HCT116 (cell line): ENCODE data around the gene ZMAT3. TPM values are rescaled to one million over a fixed set of nuclear protein-coding genes. Genes with fewer than 3 reads are reported as not detected.

Experiments
- ATAC-seq: fragments of 200-7000 bp; cut with Tn5 transposase; 2 replicates; pipeline ENCODE4 v1.9.1; 2020; ENCODE audit warnings: mild to moderate bottlenecking, moderate library complexity
- BruUV-seq: library from RNA; stranded (reverse); fragments of 400-500 nt; replicated peaks from 2 replicates; lab custom pipeline; 2021; lab: Mats Ljungman, UMichigan
- CTCF ChIA-PET: fragments of 300-600 bp; sonication (Branson Sonifier 250); formaldehyde crosslinking; loops from one replicate; lab custom pipeline; 2021; ENCODE audit warnings: antibody characterized with exemption; lab: Charles Lee
- POLR2A ChIA-PET: fragments of 300-600, 350-600 bp; sonication (Branson Sonifier 250); formaldehyde crosslinking; loops from one replicate; lab custom pipeline; 2021; ENCODE audit warnings: antibody characterized with exemption; lab: Charles Lee
- RAD21 ChIA-PET, 2 experiments: fragments of 300-600 bp; sonication (Branson Sonifier 250); formaldehyde crosslinking; loops; one replicate each; lab custom pipeline; 2023; ENCODE audit warnings: low total read pairs in 2 of 2; ENCODE audit not compliant: uncharacterized antibody in 2 of 2, unreplicated experiment in 2 of 2, low non-redundant PET in 1 of 2; lab: Charles Lee
- DNase-seq: peaks from one replicate; pipeline ENCODE4 v3.0.0-alpha.2; 2010; ENCODE audit warnings: low read depth, low spot score
- H2AFZ ChIP-seq: fragments of 200-600 bp; shearing (Covaris generic), sonication (generic); 2 replicates; pipeline ENCODE4 v1.6.1; 2017; ENCODE audit warnings: low read depth, mixed run types, mixed read lengths, antibody characterized with exemption, low read length; ENCODE audit not compliant: poor library complexity, severe bottlenecking
- H3K27ac ChIP-seq: 2 replicates; pipeline ENCODE4 v1.5.1; 2012; ENCODE audit warnings: low read depth, low read length
- H3K27me3 ChIP-seq: fragments of 200-600 bp; sonication (generic); 2 replicates; pipeline ENCODE4 v1.6.1; 2016; ENCODE audit warnings: mixed run types, low read length, mixed read lengths; ENCODE audit not compliant: insufficient read depth
- H3K36me3 ChIP-seq, 2 experiments: fragments of 200-500 bp in 1 of 2; fragments of 200-600 bp in 1 of 2; sonication (Bioruptor generic) in 1 of 2; sonication (generic) in 1 of 2; 2 replicates each; pipeline versions ENCODE4 v1.5.1 to v1.6.1; 2014 to 2016; ENCODE audit warnings: low read length in 2 of 2, inconsistent platforms in 1 of 2, mixed read lengths in 1 of 2, mixed run types in 1 of 2; ENCODE audit not compliant: insufficient read depth in 2 of 2, control insufficient read depth in 1 of 2
- H3K4me1 ChIP-seq, 2 experiments: fragments of 200-600 bp in 1 of 2; sonication (generic) in 1 of 2; 2 replicates each; pipeline versions ENCODE4 v1.5.1 to v1.6.1; 2012 to 2017; ENCODE audit warnings: low read length in 2 of 2, inconsistent platforms in 1 of 2, mild to moderate bottlenecking in 1 of 2, mixed read lengths in 1 of 2, mixed run types in 1 of 2, moderate library complexity in 1 of 2; ENCODE audit not compliant: insufficient read depth in 2 of 2, control insufficient read depth in 1 of 2
- H3K4me2 ChIP-seq: fragments of 200-600 bp; sonication (generic); 2 replicates; pipeline ENCODE4 v1.6.1; 2017; ENCODE audit warnings: mixed run types, low read length, mixed read lengths
- H3K4me3 ChIP-seq, 2 experiments: fragments of 200-600 bp in 1 of 2; sonication (generic) in 1 of 2; replicated peaks in 1 of 2; 2 replicates each; pipeline ENCODE4 v1.5.1; 2011 to 2016; ENCODE audit warnings: low read length in 2 of 2, control low read depth in 1 of 2, low read depth in 1 of 2, mild to moderate bottlenecking in 1 of 2, mixed read lengths in 1 of 2, mixed run types in 1 of 2
- H3K79me2 ChIP-seq: fragments of 200-600 bp; sonication (generic); 2 replicates; pipeline ENCODE4 v1.6.1; 2017; ENCODE audit warnings: mild to moderate bottlenecking, mixed run types, low read length, moderate library complexity, mixed read lengths; ENCODE audit not compliant: insufficient read depth
- H3K9ac ChIP-seq: fragments of 200-600 bp; sonication (generic); 2 replicates; pipeline ENCODE4 v1.6.1; 2016; ENCODE audit warnings: low read length, mixed read lengths
- H3K9me2 ChIP-seq: fragments of 200-600 bp; sonication (generic), shearing (Covaris generic); 2 replicates; pipeline ENCODE4 v1.6.1; 2017; ENCODE audit warnings: mixed run types, mild to moderate bottlenecking, moderate library complexity; ENCODE audit not compliant: insufficient read depth
- H3K9me3 ChIP-seq, 2 experiments: fragments of 200-500 bp in 1 of 2; fragments of 200-600 bp in 1 of 2; sonication (Bioruptor generic) in 1 of 2; sonication (generic) in 1 of 2; 2 replicates each; pipeline ENCODE4 v1.6.1; 2014 to 2017; ENCODE audit warnings: low read length in 2 of 2, mixed read lengths in 2 of 2, inconsistent platforms in 1 of 2, low read depth in 1 of 2, mild to moderate bottlenecking in 1 of 2, mixed run types in 1 of 2, moderate library complexity in 1 of 2; ENCODE audit not compliant: control insufficient read depth in 1 of 2, insufficient read depth in 1 of 2
- H4K20me1 ChIP-seq: fragments of 200-600 bp; sonication (generic), shearing (Covaris generic); 2 replicates; pipeline ENCODE4 v1.6.1; 2017; ENCODE audit warnings: mixed run types, mild to moderate bottlenecking, moderate library complexity; ENCODE audit not compliant: insufficient read depth
- CBX3 ChIP-seq: IDR thresholded peaks from 2 replicates; pipeline ENCODE4 v1.6.1; 2012; ENCODE audit warnings: low read depth
- CEBPB ChIP-seq: IDR thresholded peaks from 2 replicates; pipeline ENCODE4 v1.6.1; 2012; ENCODE audit warnings: low read depth
- CTCF ChIP-seq, 3 experiments: fragments of 200-600 bp in 1 of 3; sonication (generic) in 1 of 3; IDR thresholded peaks in 2 of 3; conservative IDR thresholded peaks in 1 of 3; 2 replicates each; pipeline ENCODE4 v1.5.1; 2012 to 2017; ENCODE audit warnings: low read depth in 2 of 3, low read length in 2 of 3, antibody characterized with exemption in 1 of 3, borderline replicate concordance in 1 of 3, control low read depth in 1 of 3, mild to moderate bottlenecking in 1 of 3, mixed read lengths in 1 of 3, mixed run types in 1 of 3, moderate library complexity in 1 of 3; ENCODE audit not compliant: insufficient read depth in 1 of 3
- EZH2phosphoT487 ChIP-seq: fragments of 200-600 bp; IDR thresholded peaks from 2 replicates; pipeline ENCODE4 v1.6.1; 2018; ENCODE audit warnings: antibody characterized with exemption, borderline replicate concordance
- JUND ChIP-seq: IDR thresholded peaks from 2 replicates; pipeline ENCODE4 v1.6.1; 2012
- MAX ChIP-seq: IDR thresholded peaks from 2 replicates; pipeline ENCODE4 v1.6.1; 2012
- POLR2AphosphoS5 ChIP-seq: IDR thresholded peaks from 2 replicates; pipeline ENCODE4 v1.6.1; 2011; ENCODE audit warnings: mild to moderate bottlenecking, low read depth, low read length, moderate library complexity
- SRF ChIP-seq: IDR thresholded peaks from 2 replicates; pipeline ENCODE4 v1.6.1; 2012; ENCODE audit warnings: low read depth
- TCF7L2 ChIP-seq: IDR thresholded peaks from 2 replicates; pipeline ENCODE4 v1.7.0; 2011; ENCODE audit warnings: borderline replicate concordance, inconsistent platforms; ENCODE audit not compliant: insufficient read depth, insufficient read length; ENCODE audit errors: extremely low read depth
- ZBTB33 ChIP-seq: IDR thresholded peaks from 2 replicates; pipeline ENCODE4 v1.6.1; 2011; ENCODE audit warnings: mild to moderate bottlenecking, low read length, moderate library complexity; ENCODE audit not compliant: insufficient replicate concordance; ENCODE audit errors: extremely low read depth
- ZNF274 ChIP-seq: fragments of 200-500 bp; sonication (Bioruptor generic); IDR thresholded peaks from 2 replicates; pipeline ENCODE4 v1.6.1; 2014; ENCODE audit warnings: mild to moderate bottlenecking, low read depth, low read length, inconsistent platforms
- intact Hi-C: fragments of 100-400 bp; cut with micrococcal nuclease; formaldehyde crosslinking; loops from 2 replicates; pipeline ENCODE4 v1.10.0; 2022
- total RNA-seq: library from RNA; stranded (reverse); gene quantifications from one replicate; pipeline ENCODE4 v1.2.1, GENCODE V29; 2021; ENCODE audit not compliant: unreplicated experiment

Gene ZMAT3
- total RNA-seq, 1 experiment from 2014 or later, result 12.1 TPM

- ChIA-PET POLR2A (no interaction called here), RAD21 (no interaction called here), CTCF (interaction anchor here (1.1 to 1.2 kb wide), 3 partner anchors 10 to 240 kb away, joined by 3 to 4 read pairs (median 3); partner anchors contain the start of gene ZMAT3)
- Histone ChIP-seq H3K36me3 (no peaks in the 10 kb centered on the region), H3K4me3 (no peak overlapping the region), H3K9me3 (no peaks in the 10 kb centered on the region), H3K27ac (no peak overlapping the region), H4K20me1 (no peaks in the 10 kb centered on the region), H2AFZ (no peak overlapping the region), H3K79me2 (no peaks in the 10 kb centered on the region), H3K4me2 (no peak overlapping the region), H3K27me3 (no peaks in the 10 kb centered on the region), H3K4me1 (no peaks in the 10 kb centered on the region), H3K9me2 (no peaks in the 10 kb centered on the region), H3K9ac (no peak overlapping the region)
- DNase-seq (no peak), ATAC-seq (no peak)
- intact Hi-C loops, result no loop called here
- BruUV-seq, result no TSS peak
- no peak for TF ChIP-seq TCF7L2
- TF ChIP-seq ZBTB33, result no peak
Observed at GRCh38 chr3:179081885-179082284, 10.3 kb upstream of the ZMAT3 start.

GRCh38 chr3:179079537-179079936, 7.9 kb upstream of the ZMAT3 start:
- Histone ChIP-seq H3K9ac (no peak overlapping the region), H3K9me3 (no peaks in the 10 kb centered on the region), H3K27ac (no peak overlapping the region), H3K9me2 (no peaks in the 10 kb centered on the region), H3K36me3 (no peaks in the 10 kb centered on the region), H3K79me2 (no peaks in the 10 kb centered on the region), H3K4me1 (no peaks in the 10 kb centered on the region), H3K27me3 (no peaks in the 10 kb centered on the region), H4K20me1 (no peaks in the 10 kb centered on the region), H2AFZ (no peak overlapping the region), H3K4me2 (no peak overlapping the region), H3K4me3 (no peak overlapping the region)
- intact Hi-C loops, result no loop called here
- POLR2A ChIA-PET, result no interaction called here
- DNase-seq (no peak), ATAC-seq (no peak)
- CTCF ChIA-PET, result no interaction called here
- TF ChIP-seq SRF, result no peak
- no peak for TF ChIP-seq CTCF (IDR thresholded peaks at IDR 0.05 in 2 of 3, conservative IDR thresholded peaks at IDR 0.05 in 1 of 3; ENCODE audit: borderline replicate concordance in 1 of 3, insufficient read depth in 1 of 3, low read depth in 2 of 3, low read length in 2 of 3)
- TF ChIP-seq MAX, result no peak
- no peak for TF ChIP-seq POLR2AphosphoS5
- TF ChIP-seq JUND, result no peak
- TF ChIP-seq EZH2phosphoT487, result no peak
- no peak for TF ChIP-seq ZNF274
- TF ChIP-seq CBX3, result no peak
- no peak for TF ChIP-seq TCF7L2
- TF ChIP-seq CEBPB, result no peak
- RAD21 ChIA-PET, result no interaction called here
- no TSS peak for BruUV-seq
